HCT116 (cell line): ENCODE data around the gene SEPTIN2. TPM values are rescaled to one million over a fixed set of nuclear protein-coding genes. Genes with fewer than 3 reads are reported as not detected.

ENCODE experiments used
- ATAC-seq: fragments of 200-7000 bp; cut with Tn5 transposase; 2 replicates; pipeline ENCODE4 v1.9.1; 2020; ENCODE audit warnings: mild to moderate bottlenecking, moderate library complexity
- BruUV-seq: library from RNA; stranded (reverse); fragments of 400-500 nt; replicated peaks from 2 replicates; lab custom pipeline; 2021; lab: Mats Ljungman, UMichigan
- CTCF ChIA-PET: fragments of 300-600 bp; sonication (Branson Sonifier 250); formaldehyde crosslinking; loops from one replicate; lab custom pipeline; 2021; ENCODE audit warnings: antibody characterized with exemption; lab: Charles Lee
- POLR2A ChIA-PET: fragments of 300-600, 350-600 bp; sonication (Branson Sonifier 250); formaldehyde crosslinking; loops from one replicate; lab custom pipeline; 2021; ENCODE audit warnings: antibody characterized with exemption; lab: Charles Lee
- RAD21 ChIA-PET, 2 experiments: fragments of 300-600 bp; sonication (Branson Sonifier 250); formaldehyde crosslinking; loops; one replicate each; lab custom pipeline; 2023; ENCODE audit warnings: low total read pairs in 2 of 2; ENCODE audit not compliant: uncharacterized antibody in 2 of 2, unreplicated experiment in 2 of 2, low non-redundant PET in 1 of 2; lab: Charles Lee
- DNase-seq: peaks from one replicate; pipeline ENCODE4 v3.0.0-alpha.2; 2010; ENCODE audit warnings: low read depth, low spot score
- H2AFZ ChIP-seq: fragments of 200-600 bp; shearing (Covaris generic), sonication (generic); 2 replicates; pipeline ENCODE4 v1.6.1; 2017; ENCODE audit warnings: low read depth, mixed run types, mixed read lengths, antibody characterized with exemption, low read length; ENCODE audit not compliant: poor library complexity, severe bottlenecking
- H3K27ac ChIP-seq: 2 replicates; pipeline ENCODE4 v1.5.1; 2012; ENCODE audit warnings: low read depth, low read length
- H3K27me3 ChIP-seq: fragments of 200-600 bp; sonication (generic); 2 replicates; pipeline ENCODE4 v1.6.1; 2016; ENCODE audit warnings: mixed run types, low read length, mixed read lengths; ENCODE audit not compliant: insufficient read depth
- H3K36me3 ChIP-seq, 2 experiments: fragments of 200-500 bp in 1 of 2; fragments of 200-600 bp in 1 of 2; sonication (Bioruptor generic) in 1 of 2; sonication (generic) in 1 of 2; 2 replicates each; pipeline versions ENCODE4 v1.5.1 to v1.6.1; 2014 to 2016; ENCODE audit warnings: low read length in 2 of 2, inconsistent platforms in 1 of 2, mixed read lengths in 1 of 2, mixed run types in 1 of 2; ENCODE audit not compliant: insufficient read depth in 2 of 2, control insufficient read depth in 1 of 2
- H3K4me1 ChIP-seq, 2 experiments: fragments of 200-600 bp in 1 of 2; sonication (generic) in 1 of 2; 2 replicates each; pipeline versions ENCODE4 v1.5.1 to v1.6.1; 2012 to 2017; ENCODE audit warnings: low read length in 2 of 2, inconsistent platforms in 1 of 2, mild to moderate bottlenecking in 1 of 2, mixed read lengths in 1 of 2, mixed run types in 1 of 2, moderate library complexity in 1 of 2; ENCODE audit not compliant: insufficient read depth in 2 of 2, control insufficient read depth in 1 of 2
- H3K4me2 ChIP-seq: fragments of 200-600 bp; sonication (generic); 2 replicates; pipeline ENCODE4 v1.6.1; 2017; ENCODE audit warnings: mixed run types, low read length, mixed read lengths
- H3K4me3 ChIP-seq, 2 experiments: fragments of 200-600 bp in 1 of 2; sonication (generic) in 1 of 2; replicated peaks in 1 of 2; 2 replicates each; pipeline ENCODE4 v1.5.1; 2011 to 2016; ENCODE audit warnings: low read length in 2 of 2, control low read depth in 1 of 2, low read depth in 1 of 2, mild to moderate bottlenecking in 1 of 2, mixed read lengths in 1 of 2, mixed run types in 1 of 2
- H3K79me2 ChIP-seq: fragments of 200-600 bp; sonication (generic); 2 replicates; pipeline ENCODE4 v1.6.1; 2017; ENCODE audit warnings: mild to moderate bottlenecking, mixed run types, low read length, moderate library complexity, mixed read lengths; ENCODE audit not compliant: insufficient read depth
- H3K9ac ChIP-seq: fragments of 200-600 bp; sonication (generic); 2 replicates; pipeline ENCODE4 v1.6.1; 2016; ENCODE audit warnings: low read length, mixed read lengths
- H3K9me2 ChIP-seq: fragments of 200-600 bp; sonication (generic), shearing (Covaris generic); 2 replicates; pipeline ENCODE4 v1.6.1; 2017; ENCODE audit warnings: mixed run types, mild to moderate bottlenecking, moderate library complexity; ENCODE audit not compliant: insufficient read depth
- H3K9me3 ChIP-seq, 2 experiments: fragments of 200-500 bp in 1 of 2; fragments of 200-600 bp in 1 of 2; sonication (Bioruptor generic) in 1 of 2; sonication (generic) in 1 of 2; 2 replicates each; pipeline ENCODE4 v1.6.1; 2014 to 2017; ENCODE audit warnings: low read length in 2 of 2, mixed read lengths in 2 of 2, inconsistent platforms in 1 of 2, low read depth in 1 of 2, mild to moderate bottlenecking in 1 of 2, mixed run types in 1 of 2, moderate library complexity in 1 of 2; ENCODE audit not compliant: control insufficient read depth in 1 of 2, insufficient read depth in 1 of 2
- H4K20me1 ChIP-seq: fragments of 200-600 bp; sonication (generic), shearing (Covaris generic); 2 replicates; pipeline ENCODE4 v1.6.1; 2017; ENCODE audit warnings: mixed run types, mild to moderate bottlenecking, moderate library complexity; ENCODE audit not compliant: insufficient read depth
- EZH2phosphoT487 ChIP-seq: fragments of 200-600 bp; IDR thresholded peaks from 2 replicates; pipeline ENCODE4 v1.6.1; 2018; ENCODE audit warnings: antibody characterized with exemption, borderline replicate concordance
- JUND ChIP-seq: IDR thresholded peaks from 2 replicates; pipeline ENCODE4 v1.6.1; 2012
- POLR2A ChIP-seq: IDR thresholded peaks from 2 replicates; pipeline ENCODE4 v1.7.0; 2011; ENCODE audit warnings: borderline replicate concordance; ENCODE audit not compliant: insufficient read depth, insufficient read length; ENCODE audit errors: extremely low read depth
- POLR2AphosphoS5 ChIP-seq: IDR thresholded peaks from 2 replicates; pipeline ENCODE4 v1.6.1; 2011; ENCODE audit warnings: mild to moderate bottlenecking, low read depth, low read length, moderate library complexity
- SIN3A ChIP-seq: IDR thresholded peaks from 2 replicates; pipeline ENCODE4 v1.6.1; 2012; ENCODE audit warnings: low read depth
- YY1 ChIP-seq: IDR thresholded peaks from 2 replicates; pipeline ENCODE4 v1.6.1; 2011; ENCODE audit warnings: low read length, low read depth, moderate library complexity, mild to moderate bottlenecking; ENCODE audit not compliant: insufficient replicate concordance; ENCODE audit errors: extremely low read depth
- ZFX ChIP-seq: fragments of 450-650 bp; IDR thresholded peaks from 2 replicates; pipeline ENCODE4 v1.6.1; 2017
- ZNF274 ChIP-seq: fragments of 200-500 bp; sonication (Bioruptor generic); IDR thresholded peaks from 2 replicates; pipeline ENCODE4 v1.6.1; 2014; ENCODE audit warnings: mild to moderate bottlenecking, low read depth, low read length, inconsistent platforms
- intact Hi-C: fragments of 100-400 bp; cut with micrococcal nuclease; formaldehyde crosslinking; loops from 2 replicates; pipeline ENCODE4 v1.10.0; 2022
- total RNA-seq: library from RNA; stranded (reverse); gene quantifications from one replicate; pipeline ENCODE4 v1.2.1, GENCODE V29; 2021; ENCODE audit not compliant: unreplicated experiment

SEPTIN2 gene
- total RNA-seq, 1 experiment from 2014 or later, result 317 TPM

DNA sequence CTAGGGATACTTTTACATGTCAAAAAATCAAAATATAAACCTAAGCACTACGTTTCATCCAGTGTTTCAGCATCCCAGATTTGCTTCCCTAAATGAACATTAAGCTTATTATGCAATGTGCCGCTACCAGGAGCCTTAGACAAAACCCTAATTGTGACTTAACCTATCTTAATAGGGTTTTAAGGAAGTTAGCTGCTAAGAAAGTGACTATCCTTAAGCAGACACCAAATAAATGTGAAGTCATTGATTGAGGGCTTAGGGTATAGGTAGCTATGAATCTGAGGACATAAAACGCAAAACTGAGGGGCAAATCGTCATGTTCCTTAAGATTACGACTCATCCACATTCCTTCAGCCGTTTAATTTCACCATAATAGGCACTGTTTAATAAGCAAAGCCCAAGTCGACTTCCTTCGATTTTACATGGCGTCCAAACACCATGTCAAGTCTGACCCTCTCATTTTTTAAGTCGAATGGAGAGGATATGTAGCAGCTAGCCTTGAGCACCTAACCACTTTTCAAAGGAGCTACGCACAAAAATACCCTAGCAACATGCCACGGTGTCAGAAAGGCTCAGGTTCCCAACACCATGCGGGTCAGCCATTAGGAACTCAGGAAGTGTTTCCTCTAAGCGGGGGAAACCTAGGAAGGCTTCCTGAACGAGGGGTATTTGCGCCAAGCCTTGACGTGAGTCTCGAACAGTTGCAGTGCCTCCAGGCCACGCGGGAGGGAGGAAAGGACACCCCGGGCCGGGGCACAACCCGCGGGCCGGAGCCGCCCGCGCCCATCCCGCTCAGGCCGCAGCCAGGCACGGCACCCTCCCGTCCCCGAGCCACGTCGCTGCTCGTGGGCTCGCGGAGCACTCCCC is 1.3 kb upstream of the SEPTIN2 start:
- H3K4me1 ChIP-seq, result peaks cover 15 to 33% of the 10 kb centered on the region in 2 experiments; a peak in 3 of 4 replicates
- H3K9me3 ChIP-seq, result no peaks in the 10 kb centered on the region
- H3K4me3 ChIP-seq, result peak overlapping the region; percentile 94 to 98
- intact Hi-C loops, result loop anchor here (2.0 to 5.0 kb wide), 2 partner anchors 40 to 42 kb away; no protein-coding TSS in a partner anchor
- TSS peak; percentile 45 for BruUV-seq
- H3K36me3 ChIP-seq, result no peaks in the 10 kb centered on the region; a peak in 1 of 4 replicates
- ATAC-seq (peak; percentile 23), DNase-seq (peak; percentile 8)
- peak overlapping the region; percentile 80 for H3K9ac ChIP-seq
- H3K79me2 ChIP-seq, result peaks cover 91% of the 10 kb centered on the region
- no peaks in the 10 kb centered on the region for H3K27me3 ChIP-seq
- CTCF ChIA-PET, result interaction anchor here (1.0 kb wide), 1 partner anchor 21 kb away, joined by 4 read pairs; no protein-coding TSS in a partner anchor
- H3K4me2 ChIP-seq, result peak overlapping the region; percentile 79
- POLR2A ChIA-PET, result interaction anchor here (0.9 to 1.5 kb wide), 4 partner anchors 8 to 28 kb away, joined by 4 to 13 read pairs (median 5); no protein-coding TSS in a partner anchor
- H2AFZ ChIP-seq, result no peak overlapping the region
- peaks cover 13% of the 10 kb centered on the region; the same call in 1 of the 2 replicates for H4K20me1 ChIP-seq
- TF ChIP-seq POLR2AphosphoS5 (no peak), EZH2phosphoT487 (no peak), YY1 (no peak), POLR2A (no peak), JUND (no peak), ZNF274 (no peak), ZFX (no peak), SIN3A (peak; percentile 13; the same call in 1 of the 2 replicates)
- H3K27ac ChIP-seq, result peak overlapping the region; percentile 85
- no peaks in the 10 kb centered on the region for H3K9me2 ChIP-seq
- RAD21 ChIA-PET, result no interaction called here
